Peyer's patch (tissue), 4 donors: ENCODE results near the gene AP2A2. TPM values are rescaled to one million over a fixed set of nuclear protein-coding genes. Genes with fewer than 3 reads are reported as not detected.

ENCODE experiments used
- DNase-seq, 3 donors: peaks; one replicate each; pipeline ENCODE4 v3.0.0-alpha.2; 2017 to 2019
- H3K27ac ChIP-seq, 4 donors: fragments of 200-600 bp; sonication (generic); one replicate each; pipeline ENCODE4 v1.5.1; 2016 to 2019
- H3K27me3 ChIP-seq, 2 donors: fragments of 200-600 bp; sonication (generic); one replicate each; pipeline ENCODE4 v1.5.1; 2019
- H3K36me3 ChIP-seq, 3 donors: fragments of 200-600 bp; sonication (generic); one replicate each; pipeline ENCODE4 v1.5.1; 2016 to 2019
- H3K4me1 ChIP-seq, 4 donors: fragments of 200-600 bp; sonication (generic); one replicate each; pipeline ENCODE4 v1.5.1; 2016 to 2019
- H3K4me3 ChIP-seq, 4 donors: fragments of 200-600 bp; sonication (generic); 1 replicate in 3 of 4; 2 replicates in 1 of 4; pipeline ENCODE4 v1.5.1; 2016 to 2019; ENCODE audit warnings: mild to moderate bottlenecking in 1 of 4
- H3K9me3 ChIP-seq, 4 donors: fragments of 200-600 bp; sonication (generic); one replicate each; pipeline ENCODE4 v1.5.1; 2016 to 2019; ENCODE audit warnings: mild to moderate bottlenecking in 1 of 4
- POLR2A ChIP-seq, 2 donors: fragments of 450-650 bp; IDR thresholded peaks; one replicate each; pipeline ENCODE4 v1.5.1; 2017; ENCODE audit warnings: antibody characterized with exemption in 2 of 2, mild to moderate bottlenecking in 2 of 2, moderate library complexity in 2 of 2
- small RNA-seq, 2 donors: library from RNA; depleted of rRNA; stranded (forward); fragments of <200 nt; gene quantifications; one replicate each; pipeline ENCODE3, GENCODE V24; 2016
- total RNA-seq, 4 donors: library from RNA; depleted of rRNA; stranded (reverse); fragments of >200 nt; gene quantifications; one replicate each; pipeline ENCODE4 v1.1.0, GENCODE V29; 2016
- TF ChIP-seq, protein P1 (sequence below), 6 experiments: fragments of 450-650 bp in 4 of 6; fragments of 200-600 bp in 2 of 6; sonication (generic) in 1 of 6; IDR thresholded peaks; one replicate each; pipeline ENCODE4 v1.5.1; 2017 to 2019; ENCODE audit warnings: antibody characterized with exemption in 6 of 6, mild to moderate bottlenecking in 3 of 6, moderate library complexity in 1 of 6

AP2A2 gene
- total RNA-seq, 4 donors from 2014 or later = 103 to 383 (median 136) TPM

DNA sequence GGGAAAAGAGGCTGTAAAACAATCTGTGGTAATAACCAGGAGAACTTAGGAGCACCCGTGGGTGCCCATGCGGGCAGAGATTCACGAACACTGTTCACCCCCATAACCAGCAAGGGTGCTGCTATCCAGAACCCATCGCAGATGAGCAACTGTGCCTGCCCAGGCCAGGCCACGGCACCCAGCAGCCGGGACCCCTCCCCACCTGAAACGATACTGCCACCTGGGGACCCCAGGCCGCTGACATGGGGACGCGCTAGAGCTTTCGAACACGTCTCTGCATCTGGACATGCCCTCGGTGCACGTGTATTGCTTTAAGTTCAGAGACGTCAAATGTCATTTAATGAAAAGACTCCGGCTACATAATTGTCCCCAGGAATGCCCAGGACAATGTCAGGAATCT, 134.7 kb downstream of the AP2A2 start:
- peak in 1 of 3 donors; percentile 57 for DNase-seq
- H3K27ac ChIP-seq = peak overlapping the region in 3 of 4 donors; percentile 73 to 93 (median 76)
- no peaks in the 10 kb centered on the region for H3K9me3 ChIP-seq
- no peaks in the 10 kb centered on the region for H3K36me3 ChIP-seq
- no peak overlapping the region for H3K4me3 ChIP-seq
- peaks cover 0 to 8% (median 1%) of the 10 kb centered on the region in 4 donors for H3K4me1 ChIP-seq
- TF ChIP-seq, protein P1, sequence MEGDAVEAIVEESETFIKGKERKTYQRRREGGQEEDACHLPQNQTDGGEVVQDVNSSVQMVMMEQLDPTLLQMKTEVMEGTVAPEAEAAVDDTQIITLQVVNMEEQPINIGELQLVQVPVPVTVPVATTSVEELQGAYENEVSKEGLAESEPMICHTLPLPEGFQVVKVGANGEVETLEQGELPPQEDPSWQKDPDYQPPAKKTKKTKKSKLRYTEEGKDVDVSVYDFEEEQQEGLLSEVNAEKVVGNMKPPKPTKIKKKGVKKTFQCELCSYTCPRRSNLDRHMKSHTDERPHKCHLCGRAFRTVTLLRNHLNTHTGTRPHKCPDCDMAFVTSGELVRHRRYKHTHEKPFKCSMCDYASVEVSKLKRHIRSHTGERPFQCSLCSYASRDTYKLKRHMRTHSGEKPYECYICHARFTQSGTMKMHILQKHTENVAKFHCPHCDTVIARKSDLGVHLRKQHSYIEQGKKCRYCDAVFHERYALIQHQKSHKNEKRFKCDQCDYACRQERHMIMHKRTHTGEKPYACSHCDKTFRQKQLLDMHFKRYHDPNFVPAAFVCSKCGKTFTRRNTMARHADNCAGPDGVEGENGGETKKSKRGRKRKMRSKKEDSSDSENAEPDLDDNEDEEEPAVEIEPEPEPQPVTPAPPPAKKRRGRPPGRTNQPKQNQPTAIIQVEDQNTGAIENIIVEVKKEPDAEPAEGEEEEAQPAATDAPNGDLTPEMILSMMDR (IDR thresholded peaks at IDR 0.05) = no peak
- TF ChIP-seq POLR2A (IDR thresholded peaks at IDR 0.05) = no peak
- no peaks in the 10 kb centered on the region for H3K27me3 ChIP-seq

DNA sequence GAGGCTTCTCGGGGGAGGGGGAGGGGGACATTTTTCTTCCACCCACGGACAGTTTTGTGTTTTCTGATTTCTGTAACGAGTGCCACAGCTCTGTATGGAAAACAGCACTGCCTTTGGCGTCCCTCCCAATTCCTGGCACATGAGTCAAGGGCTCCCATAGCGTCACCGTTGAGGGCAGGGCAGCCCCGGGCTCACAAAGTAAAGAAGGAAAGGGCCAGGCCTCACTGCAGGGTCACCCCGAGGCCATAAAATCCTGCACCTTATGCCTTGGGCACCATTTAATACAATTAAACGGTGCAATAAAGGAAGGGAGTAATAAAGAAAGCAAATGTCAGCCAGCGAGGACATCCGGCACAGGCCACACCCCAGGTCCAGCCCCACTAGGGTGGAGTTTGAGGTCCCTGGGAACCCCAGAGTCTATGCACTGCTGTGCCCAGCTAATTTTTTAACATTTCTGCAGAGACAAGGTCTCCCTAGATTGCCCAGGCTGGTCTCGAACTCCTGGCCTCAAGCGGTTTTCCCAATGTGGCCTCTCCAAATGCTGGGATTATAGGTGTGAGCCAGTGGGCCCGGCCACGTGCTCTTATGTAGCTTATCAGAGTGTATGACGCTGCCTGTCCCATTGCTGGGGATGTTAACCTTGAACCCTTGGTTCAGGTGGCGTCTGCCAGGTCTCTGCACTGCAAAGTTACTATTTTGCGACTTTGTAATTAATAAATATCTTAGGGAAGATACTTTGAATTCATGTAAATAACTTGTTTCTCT, 135.4 kb downstream of the AP2A2 start:
- Histone ChIP-seq H3K36me3 (no peaks in the 10 kb centered on the region), H3K9me3 (no peaks in the 10 kb centered on the region), H3K27ac (peak overlapping the region in 3 of 4 donors; percentile 73 to 93 (median 76)), H3K4me1 (peaks cover 0 to 8% (median 1%) of the 10 kb centered on the region in 4 donors), H3K4me3 (no peak overlapping the region), H3K27me3 (no peaks in the 10 kb centered on the region)
- DNase-seq = peak in 2 of 3 donors; percentile 89 to 93
- TF ChIP-seq, protein P1 (IDR thresholded peaks at IDR 0.05) = peak in 1 of 6 experiments; percentile 2
- peak in 1 of 2 donors; percentile 77 for TF ChIP-seq POLR2A (IDR thresholded peaks at IDR 0.05)

Small RNA genes lying within 50 kb of the gene (small RNA-seq; reads per million reads assigned to genes)
- 0 reads per million in 2 donors for gene RNU6-1025P

Other genes starting within 250 kb of the AP2A2 start
- 10 to 100 TPM; 14.9 to 56.2 (median 47.0) TPM for gene DEAF1, start 230.6 kb upstream of the AP2A2 start, total RNA-seq
- 10 to 100 TPM; 10.7 to 58.9 (median 44.5) TPM for gene TMEM80, start 230.1 kb upstream of the AP2A2 start, total RNA-seq
- gene EPS8L2, start 219.6 kb upstream of the AP2A2 start, total RNA-seq = 100 to 1,000 TPM; 258 to 710 (median 672) TPM
- gene TALDO1, start 178.4 kb upstream of the AP2A2 start, total RNA-seq = 100 to 1,000 TPM; 140 to 175 (median 149) TPM
- gene GATD1, start 148.4 kb upstream of the AP2A2 start, total RNA-seq = 10 to 100 TPM; 47.6 to 81.7 (median 52.9) TPM
- not detected for gene CEND1, start 135.8 kb upstream of the AP2A2 start, total RNA-seq
- gene SLC25A22, start 127.6 kb upstream of the AP2A2 start, total RNA-seq = 10 to 100 TPM; 14.2 to 22.0 (median 16.6) TPM
- 10 to 100 TPM; 29.1 to 83.3 (median 70.2) TPM for gene PIDD1, start 120.6 kb upstream of the AP2A2 start, total RNA-seq
- gene RPLP2, start 115.9 kb upstream of the AP2A2 start, total RNA-seq = 1,000 to 10,000 TPM in 1 of 4 donors, 100 to 1,000 TPM in 3; 261 to 1,717 (median 510) TPM
- 100 to 1,000 TPM in 3 of 4 donors, 10 to 100 TPM in 1; 71.8 to 254 (median 163) TPM for gene PNPLA2, start 107.0 kb upstream of the AP2A2 start, total RNA-seq
- gene CRACR2B, start 98.0 kb upstream of the AP2A2 start, total RNA-seq = 100 to 1,000 TPM in 3 of 4 donors, 10 to 100 TPM in 1; 44.0 to 175 (median 110) TPM
- gene CD151, start 92.9 kb upstream of the AP2A2 start, total RNA-seq = 100 to 1,000 TPM; 102 to 277 (median 237) TPM
- 10 to 100 TPM; 37.8 to 67.1 (median 44.8) TPM for gene POLR2L, start 83.3 kb upstream of the AP2A2 start, total RNA-seq
- 10 to 100 TPM; 20.0 to 52.1 (median 38.4) TPM for gene TSPAN4, start 83.0 kb upstream of the AP2A2 start, total RNA-seq
- gene CHID1, start 15.1 kb upstream of the AP2A2 start, total RNA-seq = 10 to 100 TPM; 50.6 to 72.6 (median 57.2) TPM
- not detected for gene MUC6, start 110.8 kb downstream of the AP2A2 start, total RNA-seq
- 1,000 to 10,000 TPM in 2 of 4 donors, 100 to 1,000 TPM in 2; 817 to 1,165 (median 1,010) TPM for gene MUC2, start 149.0 kb downstream of the AP2A2 start, total RNA-seq
- gene MUC5AC, start 232.1 kb downstream of the AP2A2 start, total RNA-seq = not detected